Neural progenitor cell (in vitro differentiated cells): ENCODE results near the gene SLAMF9. TPM values are rescaled to one million over a fixed set of nuclear protein-coding genes. Genes with fewer than 3 reads are reported as not detected.
A peak's percentile ranks its signal among the peaks of the same experiment; 100 is the strongest.

Source experiments
- DNase-seq: peaks from one replicate; pipeline ENCODE4 v3.0.0-alpha.2; 2016; ENCODE audit warnings: low spot score
- H2AFZ ChIP-seq: fragments of 200-600 bp; sonication (generic); replicated peaks from 2 replicates; pipeline ENCODE4 v1.6.1; 2016; ENCODE audit warnings: antibody characterized with exemption
- H3F3A ChIP-seq: fragments of 200-600 bp; sonication (generic); 2 replicates; pipeline ENCODE4 v1.6.1; 2016; ENCODE audit warnings: antibody characterized with exemption, low read depth
- H3K27ac ChIP-seq: fragments of 200-600 bp; sonication (generic); 2 replicates; pipeline ENCODE4 v1.5.1; 2016; ENCODE audit warnings: mild to moderate bottlenecking
- H3K27me3 ChIP-seq: fragments of 200-600 bp; sonication (generic); 2 replicates; pipeline ENCODE4 v1.6.1; 2016; ENCODE audit warnings: mild to moderate bottlenecking, moderate library complexity
- H3K36me3 ChIP-seq: fragments of 200-600 bp; sonication (generic); 2 replicates; pipeline ENCODE4 v1.5.1; 2016
- H3K4me1 ChIP-seq: fragments of 200-600 bp; sonication (generic); 2 replicates; pipeline ENCODE4 v1.6.1; 2016; ENCODE audit warnings: mixed run types
- H3K4me2 ChIP-seq: fragments of 200-600 bp; sonication (generic); 2 replicates; pipeline ENCODE4 v1.6.1; 2016
- H3K4me3 ChIP-seq: fragments of 200-600 bp; sonication (generic); 2 replicates; pipeline ENCODE4 v1.5.1; 2016
- H3K79me2 ChIP-seq: fragments of 200-600 bp; sonication (generic); 2 replicates; pipeline ENCODE4 v1.6.1; 2016; ENCODE audit warnings: low read depth
- H3K9ac ChIP-seq: fragments of 200-600 bp; sonication (generic); 2 replicates; pipeline ENCODE4 v1.6.1; 2016
- H3K9me3 ChIP-seq: fragments of 200-600 bp; sonication (generic); 2 replicates; pipeline ENCODE4 v1.5.1; 2016; ENCODE audit warnings: low read depth
- H4K20me1 ChIP-seq: fragments of 200-600 bp; sonication (generic); 2 replicates; pipeline ENCODE4 v1.6.1; 2016; ENCODE audit warnings: low read depth
- H3K27ac Mint-ChIP-seq: 3 replicates; pipeline ENCODE4 v1.8.0; 2021; ENCODE audit warnings: mixed read lengths
- H3K27me3 Mint-ChIP-seq: 2 replicates; pipeline ENCODE4 v1.8.0; 2022; ENCODE audit warnings: low read depth, mild to moderate bottlenecking, inconsistent platforms, moderate library complexity, mixed read lengths; ENCODE audit not compliant: insufficient read depth
- H3K36me3 Mint-ChIP-seq: 3 replicates; pipeline ENCODE4 v1.8.0; 2021; ENCODE audit warnings: mixed read lengths
- H3K4me1 Mint-ChIP-seq: 3 replicates; pipeline ENCODE4 v1.8.0; 2021; ENCODE audit warnings: mixed read lengths
- H3K4me3 Mint-ChIP-seq: 3 replicates; pipeline ENCODE4 v1.8.0; 2021; ENCODE audit warnings: mild to moderate bottlenecking, moderate library complexity, mixed read lengths
- H3K9me3 Mint-ChIP-seq: 3 replicates; pipeline ENCODE4 v1.8.0; 2020; ENCODE audit warnings: mixed read lengths
- CTCF ChIP-seq: fragments of 200-600 bp; sonication (generic); IDR thresholded peaks from 2 replicates; pipeline ENCODE4 v1.5.1; 2017; ENCODE audit warnings: antibody characterized with exemption, mild to moderate bottlenecking
- EZH2 ChIP-seq: fragments of 200-600 bp; sonication (generic); IDR thresholded peaks from 2 replicates; pipeline ENCODE4 v1.6.1; 2017; ENCODE audit warnings: antibody characterized with exemption, mild to moderate bottlenecking, moderate library complexity
- EZH2phosphoT487 ChIP-seq: fragments of 200-600 bp; sonication (generic); IDR thresholded peaks from 2 replicates; pipeline ENCODE4 v1.6.1; 2017; ENCODE audit warnings: antibody characterized with exemption
- total RNA-seq: library from RNA; depleted of rRNA; stranded (reverse); fragments of >200 nt; gene quantifications from 2 replicates; pipeline ENCODE4 v1.2.3, GENCODE V29; 2015; ENCODE audit warnings: low replicate concordance

Gene SLAMF9
- total RNA-seq, 1 donor from 2014 or later, result not detected

DNA sequence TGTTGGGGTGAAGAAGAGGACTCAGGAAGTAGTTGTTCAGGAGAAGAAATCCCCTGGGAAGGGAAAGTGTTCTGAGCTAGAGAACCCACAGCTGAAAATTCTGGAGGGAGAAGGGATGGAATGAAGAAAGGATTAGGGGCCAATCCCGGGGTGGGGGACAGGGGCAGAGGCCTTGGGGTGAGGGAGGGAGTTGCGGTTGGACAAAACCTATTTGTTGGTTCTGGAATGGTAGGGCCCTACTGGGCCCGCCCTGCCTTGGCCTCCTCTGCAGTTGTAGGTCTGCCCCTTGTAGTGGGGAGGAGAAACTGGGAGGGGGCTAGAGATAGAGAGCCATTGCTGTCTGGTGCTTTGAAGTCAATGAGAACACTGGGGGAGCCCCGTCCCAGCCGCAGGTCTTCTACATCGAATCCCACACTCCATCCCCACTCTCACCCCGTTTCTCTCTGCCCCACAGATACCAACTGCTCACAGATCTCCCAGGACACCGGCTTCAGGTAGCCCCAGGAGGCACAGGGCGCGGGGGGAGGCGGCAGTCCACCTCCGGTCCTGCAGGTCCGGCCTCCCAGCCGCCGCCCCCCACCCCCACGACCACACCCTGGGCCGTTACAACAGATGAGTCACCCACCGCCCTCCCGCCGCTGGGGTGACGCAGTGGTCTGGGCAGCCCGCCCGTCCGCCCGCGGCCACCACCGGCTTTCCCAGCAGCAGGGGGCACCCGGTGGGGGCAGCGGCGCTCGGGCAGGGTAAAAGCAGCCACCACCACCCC, 29.8 kb downstream of the SLAMF9 start:
- no peak for DNase-seq
- Histone ChIP-seq H2AFZ (no peak overlapping the region), H3K27me3 (peaks cover 28% of the 10 kb centered on the region), H3K27ac (no peak overlapping the region), H3K36me3 (no peaks in the 10 kb centered on the region), H3K4me3 (peak overlapping the region; percentile 50), H3K79me2 (no peaks in the 10 kb centered on the region), H3K4me2 (peak overlapping the region; percentile 82), H3F3A (no peaks in the 10 kb centered on the region), H3K9ac (no peak overlapping the region), H4K20me1 (no peaks in the 10 kb centered on the region), H3K9me3 (no peaks in the 10 kb centered on the region), H3K4me1 (peaks cover 15% of the 10 kb centered on the region)
- H3K36me3 Mint-ChIP-seq, result peaks cover 9% of the 10 kb centered on the region
- H3K27ac Mint-ChIP-seq, result peak overlapping the region; percentile 18
- no peaks in the 10 kb centered on the region for H3K9me3 Mint-ChIP-seq
- H3K4me1 Mint-ChIP-seq, result peaks cover 36% of the 10 kb centered on the region
- H3K4me3 Mint-ChIP-seq, result peak overlapping the region; percentile 90
- TF ChIP-seq CTCF (no peak), EZH2phosphoT487 (no peak), EZH2 (no peak)
- H3K27me3 Mint-ChIP-seq, result peaks cover 6% of the 10 kb centered on the region

- no peak for TF ChIP-seq EZH2
- no peak for TF ChIP-seq CTCF
- no peak for TF ChIP-seq EZH2phosphoT487
- Histone ChIP-seq H4K20me1 (no peaks in the 10 kb centered on the region), H3K27me3 (peaks cover 28% of the 10 kb centered on the region), H3K36me3 (no peaks in the 10 kb centered on the region), H2AFZ (no peak overlapping the region), H3K27ac (no peak overlapping the region), H3K9ac (no peak overlapping the region), H3K79me2 (no peaks in the 10 kb centered on the region), H3K4me3 (no peak overlapping the region), H3K4me1 (peaks cover 15% of the 10 kb centered on the region), H3K9me3 (no peaks in the 10 kb centered on the region), H3K4me2 (peak overlapping the region; percentile 82), H3F3A (no peaks in the 10 kb centered on the region)
- DNase-seq, result no peak
- H3K4me3 Mint-ChIP-seq, result peak overlapping the region; percentile 76
- H3K27ac Mint-ChIP-seq, result peak overlapping the region; percentile 18
- H3K27me3 Mint-ChIP-seq, result peaks cover 6% of the 10 kb centered on the region
- H3K4me1 Mint-ChIP-seq, result peaks cover 36% of the 10 kb centered on the region
- H3K9me3 Mint-ChIP-seq, result no peaks in the 10 kb centered on the region
- peaks cover 5% of the 10 kb centered on the region for H3K36me3 Mint-ChIP-seq
Measured at GRCh38 chr1:159923203-159924024, 30.6 kb downstream of the SLAMF9 start.

DNA sequence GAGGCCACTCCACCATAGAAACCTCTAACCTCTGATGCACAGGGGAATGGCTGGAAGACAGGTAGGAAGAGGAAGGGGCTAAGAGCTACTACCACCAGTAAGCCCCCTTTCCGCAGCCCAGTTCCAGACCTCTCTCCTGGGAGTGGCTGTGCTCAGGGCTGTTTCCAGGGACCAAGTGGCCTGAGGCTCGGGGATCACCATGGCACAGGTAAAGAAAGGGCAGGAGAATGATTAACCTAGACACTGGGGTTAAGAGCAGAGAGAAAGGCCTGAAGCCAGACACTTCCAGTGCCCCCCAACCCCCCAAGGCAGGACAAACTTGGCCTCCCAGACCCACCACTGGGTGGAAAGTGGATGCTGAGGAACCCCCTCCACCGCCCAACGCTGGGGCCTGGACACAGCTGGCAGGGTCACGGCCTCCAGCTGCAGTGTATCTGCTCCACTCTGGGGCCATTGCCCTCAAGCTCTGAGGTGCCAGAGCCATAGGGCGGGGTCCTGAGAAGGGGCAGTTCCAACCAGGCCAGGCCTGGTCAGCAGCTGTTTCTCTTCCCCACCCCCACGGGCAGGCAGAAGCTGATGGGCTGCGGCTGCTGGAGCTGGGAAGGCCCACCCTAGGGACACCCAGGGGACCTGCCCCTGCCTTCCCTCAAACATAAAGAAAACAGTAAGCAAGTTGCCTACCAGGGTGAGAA, 31.4 kb downstream of the SLAMF9 start:
- DNase-seq, result no peak
- H4K20me1 ChIP-seq, result no peaks in the 10 kb centered on the region
- TF ChIP-seq EZH2 (no peak), EZH2phosphoT487 (no peak), CTCF (no peak)
- no peak overlapping the region for H3K4me2 ChIP-seq
- Mint-ChIP-seq H3K4me1 (peaks cover 39% of the 10 kb centered on the region), H3K27me3 (peaks cover 6% of the 10 kb centered on the region), H3K9me3 (no peaks in the 10 kb centered on the region), H3K27ac (no peak overlapping the region), H3K4me3 (peak overlapping the region; percentile 30), H3K36me3 (peaks cover 8% of the 10 kb centered on the region)
- H2AFZ ChIP-seq, result no peak overlapping the region
- no peaks in the 10 kb centered on the region for H3K79me2 ChIP-seq
- H3K9ac ChIP-seq, result no peak overlapping the region
- H3K4me3 ChIP-seq, result no peak overlapping the region
- H3K9me3 ChIP-seq, result no peaks in the 10 kb centered on the region
- no peaks in the 10 kb centered on the region for H3F3A ChIP-seq
- H3K4me1 ChIP-seq, result peaks cover 20% of the 10 kb centered on the region
- no peak overlapping the region for H3K27ac ChIP-seq
- H3K36me3 ChIP-seq, result no peaks in the 10 kb centered on the region
- peaks cover 28% of the 10 kb centered on the region for H3K27me3 ChIP-seq
